NCI-H2081 treated with DMSO at 0.1 percent for 48 hours (cell line): ENCODE measurements around the gene KITLG.
"Not testable (repeated sequence)": the region's sequence is repeated elsewhere in the genome, so short reads cannot be mapped to it uniquely, and the experiment has no call there.

Experiments used
- DNase-seq: peaks from one replicate; lab custom pipeline; 2025; lab: John Stamatoyannopoulos, UW

Gene KITLG

DNA sequence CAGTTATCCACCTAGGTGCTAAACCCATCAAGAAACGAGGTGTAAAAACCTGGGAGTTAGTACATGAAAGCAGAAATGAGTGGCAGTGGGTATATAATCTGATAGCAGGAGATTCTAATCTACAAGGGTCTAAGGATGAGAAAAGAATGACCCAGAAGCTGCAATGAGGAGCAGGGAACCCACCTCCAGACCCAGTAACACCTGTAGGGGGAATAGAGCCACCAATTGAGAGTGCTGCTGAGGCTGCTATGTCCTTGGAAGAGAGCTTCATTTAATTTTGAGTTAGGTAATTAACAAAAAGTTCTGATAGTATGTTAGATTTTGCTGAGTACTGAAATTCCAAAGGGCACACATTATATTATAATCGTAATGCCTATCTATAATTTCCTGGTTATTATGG, 89.8 kb downstream of the KITLG start:
- no peak for DNase-seq

DNA sequence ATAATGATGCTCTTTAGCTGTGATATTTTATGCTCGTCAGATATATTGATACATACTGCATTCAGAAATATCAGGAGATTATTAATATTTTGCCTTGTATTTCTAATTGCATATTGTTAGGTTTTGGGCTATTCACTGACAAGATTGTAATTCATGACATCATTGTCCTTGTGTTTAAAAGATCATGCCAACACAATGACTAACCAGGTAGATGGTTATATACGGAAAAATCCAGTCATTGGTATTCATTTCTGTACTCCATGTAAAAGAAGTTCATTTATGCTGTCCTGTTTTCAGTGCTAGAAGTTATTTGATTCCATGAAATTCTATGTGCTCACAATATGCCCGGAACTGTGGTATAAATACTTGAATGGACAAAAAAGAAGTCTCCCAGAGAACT, 107.5 kb downstream of the KITLG start:
- no peak for DNase-seq

DNA sequence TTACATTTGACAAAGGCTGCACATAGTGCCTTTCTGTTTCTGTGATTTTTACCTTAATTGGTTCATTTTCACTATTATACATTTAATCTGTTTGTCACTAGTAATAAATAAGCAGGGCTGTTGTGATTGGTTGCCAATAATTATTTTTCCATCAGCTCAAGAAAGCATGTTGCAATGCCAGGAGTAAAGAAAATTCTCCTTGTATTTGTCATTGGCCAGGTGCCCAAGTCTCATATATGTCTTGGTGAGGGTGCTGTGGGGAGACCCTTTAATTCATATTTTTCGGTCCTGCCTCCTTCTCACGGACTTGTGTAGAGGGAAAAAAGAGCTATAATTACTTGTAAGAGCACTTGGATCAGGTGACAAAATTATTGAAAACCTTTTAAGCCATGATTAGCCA, 108.0 kb downstream of the KITLG start:
- DNase-seq: no peak

DNA sequence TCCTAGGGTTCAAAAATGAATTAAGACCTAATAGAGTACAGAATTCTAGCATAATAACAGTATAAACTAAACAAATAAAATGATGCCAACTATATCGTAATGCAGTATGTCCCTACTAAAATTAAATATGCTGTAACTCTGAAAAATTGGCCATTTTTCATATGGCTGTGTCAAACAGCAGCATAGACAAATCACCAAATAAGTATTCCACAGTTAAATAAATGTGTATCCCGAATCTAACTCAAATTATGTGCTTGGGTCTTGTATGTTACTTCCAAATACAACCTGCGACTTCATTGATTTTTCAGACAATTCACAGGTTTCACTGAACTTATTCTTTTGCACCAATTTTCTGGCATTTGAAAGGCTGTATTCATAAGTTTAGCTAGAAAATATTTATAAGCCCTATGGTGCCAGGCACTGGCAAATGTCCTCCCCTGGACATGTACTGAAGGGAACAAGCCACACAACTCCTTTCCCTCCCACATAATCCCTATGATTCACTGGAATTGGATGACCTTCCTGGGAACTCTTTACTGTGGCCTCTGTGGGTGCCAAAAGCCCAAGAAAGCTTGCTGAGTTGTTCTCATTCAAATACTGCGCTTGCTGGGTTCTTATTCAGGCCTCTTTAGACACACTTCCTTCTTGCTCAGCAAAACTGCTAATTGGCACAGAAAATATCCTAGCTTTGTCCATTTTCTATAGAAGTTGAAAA, 108.8 kb downstream of the KITLG start:
- no peak for DNase-seq

DNA sequence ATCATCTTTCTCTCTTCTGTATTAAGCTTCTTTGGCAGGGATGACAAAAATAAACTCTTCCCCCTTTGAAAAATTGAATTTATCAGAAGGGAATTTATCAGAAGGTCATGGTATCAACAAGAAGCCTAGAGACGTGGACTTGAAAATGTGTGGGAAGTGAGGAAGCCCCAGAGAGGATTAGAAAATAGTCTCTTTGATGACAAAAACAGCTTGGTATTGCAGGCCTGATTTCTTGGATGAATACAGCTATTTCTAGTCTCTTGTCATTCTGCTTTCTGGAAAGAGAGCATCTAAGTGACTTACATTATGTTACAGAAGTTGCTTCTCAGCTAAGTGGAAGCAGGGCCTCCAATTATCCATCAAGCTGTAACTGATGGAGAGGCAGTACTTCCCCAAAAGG, 111.1 kb downstream of the KITLG start:
- DNase-seq: no peak

DNA sequence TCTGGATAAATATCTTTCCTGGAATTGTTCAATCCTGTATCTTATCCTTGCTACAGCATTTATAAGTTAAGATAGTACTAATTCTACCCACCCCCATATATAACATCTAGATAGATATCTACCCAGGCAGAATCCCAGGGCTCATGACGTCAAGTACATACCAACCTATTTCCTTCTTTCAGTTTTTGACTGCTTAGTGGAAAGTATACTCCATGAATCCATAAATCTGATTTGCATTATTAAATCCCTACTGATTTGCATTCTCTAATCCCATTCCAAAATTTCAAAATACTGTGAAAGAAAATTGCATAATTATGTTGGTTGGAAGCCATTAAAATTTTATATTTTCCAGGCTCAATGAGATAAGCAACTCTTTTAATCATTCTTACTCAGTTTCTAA, 111.7 kb downstream of the KITLG start:
- DNase-seq: no peak

DNA sequence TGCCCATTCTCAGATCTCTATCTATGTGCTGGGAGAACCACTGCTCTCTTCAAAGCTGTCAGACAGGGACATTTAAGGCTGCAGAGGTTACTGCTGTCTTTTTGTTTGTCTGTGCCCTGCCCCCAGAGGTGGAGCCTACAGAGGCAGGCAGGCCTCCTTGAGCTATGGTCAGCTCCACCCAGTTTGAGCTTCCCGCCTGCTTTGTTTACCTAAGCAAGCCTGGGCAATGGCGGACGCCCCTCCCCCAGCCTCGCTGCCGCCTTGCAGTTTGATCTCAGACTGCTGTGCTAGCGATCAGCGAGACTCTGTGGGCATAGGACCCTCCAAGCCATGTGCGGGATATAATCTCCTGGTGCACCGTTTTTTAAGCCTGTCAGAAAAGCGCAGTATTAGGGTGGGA, 113.6 kb downstream of the KITLG start:
- DNase-seq: not testable (repeated sequence)

DNA sequence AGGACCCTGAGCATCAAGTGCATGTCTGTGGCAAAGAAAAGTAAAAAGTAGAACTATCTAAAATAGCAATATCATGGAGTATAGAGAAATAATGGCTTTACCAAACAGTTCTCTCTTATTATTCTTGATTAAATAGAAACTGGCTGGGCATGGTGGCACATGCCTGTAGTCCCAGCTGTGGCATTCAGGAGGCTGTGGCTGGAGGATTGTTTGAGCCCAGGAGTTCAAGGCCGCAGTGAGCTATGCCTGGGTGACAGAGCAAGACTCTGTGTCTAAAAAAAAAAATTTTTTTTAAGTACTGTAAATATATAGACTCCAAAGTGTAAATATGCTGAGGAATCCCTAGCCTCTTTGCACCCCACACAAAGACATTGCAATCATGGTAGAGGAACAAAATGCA, 121.9 kb downstream of the KITLG start:
- DNase-seq: no peak

DNA sequence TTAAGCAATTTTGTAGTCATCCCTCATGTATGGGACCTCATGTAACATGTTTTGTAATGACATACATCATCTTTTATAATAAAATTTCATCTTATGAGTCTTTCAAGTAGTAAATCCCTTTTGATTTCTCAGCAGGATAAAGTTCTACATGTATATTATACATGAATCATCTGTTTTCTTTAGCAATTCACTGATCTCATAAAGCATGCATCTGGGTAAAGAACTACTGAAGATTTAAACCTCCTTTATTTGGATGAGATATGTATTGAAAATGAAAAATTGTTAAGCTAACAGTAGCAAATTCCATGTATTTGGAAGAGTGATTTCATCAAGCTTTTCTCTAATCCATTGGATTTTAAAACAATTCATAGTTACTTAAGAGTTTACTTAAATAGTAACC, 126.9 kb downstream of the KITLG start:
- no peak for DNase-seq

DNA sequence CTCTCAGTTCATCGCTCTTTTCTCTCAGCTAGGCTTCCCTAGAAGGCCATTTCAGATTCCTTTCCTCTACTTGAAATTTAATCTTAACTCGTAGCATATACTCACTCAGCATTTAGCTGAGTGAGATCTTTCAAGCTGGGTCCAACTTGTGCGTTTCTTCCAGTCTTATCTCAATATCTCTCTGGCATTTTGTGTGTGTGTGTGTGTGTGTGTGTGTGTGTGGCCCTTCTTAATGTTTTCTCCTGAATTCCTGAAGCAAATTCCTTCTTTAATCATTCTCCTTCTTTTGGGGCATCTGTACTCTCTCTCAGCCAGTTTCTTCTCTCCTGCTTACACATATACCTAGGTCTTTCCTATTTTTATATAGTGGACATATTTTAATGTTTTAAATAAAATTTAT, 129.1 kb downstream of the KITLG start:
- DNase-seq: no peak

DNA sequence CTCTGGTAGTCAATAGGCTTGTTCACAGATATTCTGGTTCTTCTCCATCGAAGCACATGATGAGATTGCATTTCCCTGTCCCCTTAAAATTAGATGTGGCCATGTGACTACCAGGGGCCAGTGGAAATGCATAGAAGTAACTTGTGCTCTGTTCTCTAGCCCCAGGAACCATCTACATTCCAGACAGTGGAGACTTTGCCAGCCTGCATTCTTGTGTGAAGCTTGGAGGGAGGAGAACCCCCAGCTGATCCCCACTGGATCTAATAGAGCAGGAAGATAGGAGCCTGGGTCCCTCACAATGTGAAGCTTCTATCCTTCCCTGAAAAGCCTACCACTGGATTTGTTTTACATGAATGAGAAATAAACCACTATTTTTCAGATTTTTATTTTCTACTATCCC, 130.1 kb downstream of the KITLG start:
- no peak for DNase-seq

DNA sequence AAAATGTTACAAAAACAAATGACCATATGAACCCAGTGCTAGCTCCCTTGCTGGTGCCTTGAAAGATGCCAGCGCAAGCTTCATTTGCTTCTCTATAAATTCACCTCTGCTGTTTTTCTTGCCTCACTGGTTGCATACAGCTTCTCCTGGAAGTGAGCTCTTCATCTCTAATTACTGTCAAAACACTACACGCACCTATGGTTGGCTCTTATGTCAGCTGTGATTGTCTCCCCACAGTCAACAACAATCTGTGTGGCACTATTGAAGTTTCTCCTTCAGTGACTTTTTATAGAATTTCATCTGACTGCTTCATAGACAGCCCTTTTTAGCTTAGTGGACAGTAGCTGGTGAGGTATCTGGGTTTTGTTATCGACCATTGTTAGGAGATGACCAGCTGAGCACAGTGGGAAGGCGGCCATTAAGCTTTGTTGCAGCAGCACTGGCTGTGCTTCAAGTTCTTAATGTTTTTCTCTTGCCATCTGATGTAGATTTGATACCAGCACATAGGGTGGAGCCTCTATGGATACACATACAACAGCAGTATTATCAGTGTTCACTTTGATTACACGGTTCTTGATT, 131.8 kb downstream of the KITLG start:
- peak; percentile 90 for DNase-seq

DNA sequence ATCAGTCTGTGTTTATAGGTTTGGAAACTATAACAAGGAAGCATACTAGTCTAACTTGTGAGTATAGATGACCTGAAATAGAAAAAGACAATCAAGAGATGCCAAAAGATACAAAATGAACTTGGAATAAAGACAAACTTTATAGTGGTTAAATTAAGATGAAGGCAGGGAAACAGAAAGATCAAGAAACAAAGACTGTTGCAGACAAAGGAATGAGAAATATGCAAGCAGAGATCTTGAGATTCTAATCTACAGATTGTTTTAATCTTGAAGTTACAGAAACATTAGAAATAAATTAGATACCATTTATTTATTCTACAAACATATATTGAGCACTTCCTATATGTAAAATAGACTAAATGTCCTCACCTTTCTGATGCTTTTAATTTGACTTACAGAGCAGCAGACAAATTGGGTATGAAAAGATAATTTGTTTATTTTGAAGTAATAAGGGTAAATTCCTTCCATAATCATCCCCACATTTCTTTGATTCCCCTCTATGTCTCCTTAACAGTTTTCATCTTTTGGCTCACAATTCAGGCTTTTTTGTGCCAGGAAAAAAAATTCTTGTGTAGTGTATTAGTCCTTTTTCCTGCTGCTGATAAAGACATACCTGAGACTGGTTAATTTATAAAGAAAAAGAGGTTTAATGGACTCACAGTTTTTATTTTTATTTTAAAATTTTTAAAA, 134.4 kb downstream of the KITLG start:
- no peak for DNase-seq

DNA sequence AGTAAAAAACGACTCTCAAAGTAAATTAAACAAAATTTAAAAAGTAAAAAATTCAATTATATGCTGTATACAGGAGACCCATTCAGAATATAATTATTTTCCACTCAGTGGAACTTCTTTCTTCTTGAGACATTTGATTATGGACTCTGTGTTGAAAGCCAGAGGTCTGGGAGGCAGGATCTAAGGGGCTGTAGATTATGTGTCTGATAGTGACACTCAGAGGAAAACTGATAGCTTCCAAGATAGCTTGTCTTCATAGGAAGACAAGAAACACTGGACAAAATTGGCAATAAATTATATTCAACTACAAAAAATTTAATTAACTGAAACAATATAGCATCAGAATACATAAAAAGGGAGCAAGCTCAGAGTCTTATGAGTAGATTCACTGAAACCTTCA, 135.8 kb downstream of the KITLG start:
- DNase-seq: no peak
